H1 (cell line): ENCODE data around the gene HABP2. TPM values are rescaled to one million over a fixed set of nuclear protein-coding genes. Genes with fewer than 3 reads are reported as not detected.

Source experiments
- CTCF ChIA-PET: fragments of 300-600 bp; sonication (Branson Sonifier 250); formaldehyde crosslinking; loops from one replicate; lab custom pipeline; 2021; ENCODE audit not compliant: partially characterized antibody; lab: Charles Lee
- POLR2A ChIA-PET: fragments of 300-600 bp; sonication (Branson Sonifier 250); formaldehyde crosslinking; loops from one replicate; lab custom pipeline; 2021; ENCODE audit warnings: inconsistent platforms; ENCODE audit not compliant: partially characterized antibody; lab: Charles Lee
- DNase-seq, 2 experiments: peaks; one replicate each; pipeline versions ENCODE4 v3.0.0 to v3.0.0-alpha.2; 2010 to 2022; ENCODE audit warnings: low spot score in 2 of 2, low read depth in 1 of 2, mixed read lengths in 1 of 2
- FAIRE-seq: peaks from 2 replicates; lab custom pipeline; 2011; peaks lifted over from hg19 to GRCh38; lab: Jason Lieb, UNC
- H2AFZ ChIP-seq: 2 replicates; pipeline ENCODE4 v1.8.1; 2012; ENCODE audit warnings: low read length, inconsistent platforms
- H2AK5ac ChIP-seq: 2 replicates; pipeline ENCODE4 v1.6.1; 2013; ENCODE audit warnings: low read depth, low read length
- H2BK120ac ChIP-seq: replicated peaks from 2 replicates; pipeline ENCODE3; 2013; ENCODE audit warnings: low read depth, low read length, inconsistent platforms
- H2BK12ac ChIP-seq: 2 replicates; pipeline ENCODE4 v1.6.1; 2013; ENCODE audit warnings: low read depth, low read length
- H2BK15ac ChIP-seq: 2 replicates; pipeline ENCODE4 v1.6.1; 2013; ENCODE audit warnings: low read length
- H2BK20ac ChIP-seq: 2 replicates; pipeline ENCODE4 v1.6.1; 2013; ENCODE audit warnings: low read length
- H2BK5ac ChIP-seq: 2 replicates; pipeline ENCODE4 v1.6.1; 2013; ENCODE audit warnings: low read depth, low read length
- H3K14ac ChIP-seq: 2 replicates; pipeline ENCODE4 v1.6.1; 2013; ENCODE audit warnings: inconsistent platforms; ENCODE audit not compliant: insufficient read length
- H3K18ac ChIP-seq: 2 replicates; pipeline ENCODE4 v1.6.1; 2013; ENCODE audit warnings: low read length; ENCODE audit errors: extremely low read depth
- H3K23ac ChIP-seq: 2 replicates; pipeline ENCODE4 v1.6.1; 2013; ENCODE audit warnings: inconsistent platforms; ENCODE audit not compliant: insufficient read length
- H3K23me2 ChIP-seq: 2 replicates; pipeline ENCODE4 v1.6.1; 2013; ENCODE audit warnings: low read depth, low read length
- H3K27ac ChIP-seq: 2 replicates; pipeline ENCODE4 v1.6.1; 2011; ENCODE audit warnings: low read depth, low read length, inconsistent platforms
- H3K27me3 ChIP-seq, 4 experiments: replicated peaks in 1 of 4; 1 replicate in 1 of 4; 2 replicates in 3 of 4; pipeline versions ENCODE4 v1.6.1 to v1.8.1; 2011 to 2013; ENCODE audit warnings: low read length in 3 of 4, mild to moderate bottlenecking in 3 of 4, inconsistent platforms in 2 of 4, mixed read lengths in 2 of 4, moderate library complexity in 1 of 4; ENCODE audit not compliant: control insufficient read depth in 3 of 4, insufficient read depth in 3 of 4; ENCODE audit errors: extremely low read depth in 1 of 4
- H3K36me3 ChIP-seq, 4 experiments: 2 replicates each; pipeline versions ENCODE4 v1.6.1 to v1.8.1; 2011 to 2013; ENCODE audit warnings: mild to moderate bottlenecking in 4 of 4, low read length in 3 of 4, moderate library complexity in 2 of 4, control low read depth in 1 of 4, inconsistent platforms in 1 of 4; ENCODE audit not compliant: insufficient read depth in 4 of 4, control insufficient read depth in 2 of 4
- H3K4ac ChIP-seq: replicated peaks from 2 replicates; pipeline ENCODE3; 2013; ENCODE audit warnings: low read length, low read depth, mixed read lengths, inconsistent platforms; ENCODE audit not compliant: insufficient read length
- H3K4me1 ChIP-seq, 4 experiments: replicated peaks in 1 of 4; 1 replicate in 1 of 4; 2 replicates in 3 of 4; pipeline versions ENCODE4 v1.6.1 to v1.8.1; 2011 to 2013; ENCODE audit warnings: low read length in 3 of 4, inconsistent platforms in 2 of 4, mixed read lengths in 1 of 4; ENCODE audit not compliant: insufficient read depth in 4 of 4, control insufficient read depth in 3 of 4
- H3K4me2 ChIP-seq, 2 experiments: 2 replicates each; pipeline versions ENCODE4 v1.6.1 to v1.8.1; 2011 to 2013; ENCODE audit warnings: low read depth in 2 of 2, low read length in 2 of 2, control low read depth in 1 of 2, inconsistent platforms in 1 of 2, mild to moderate bottlenecking in 1 of 2; ENCODE audit not compliant: insufficient read depth in 1 of 2
- H3K4me3 ChIP-seq, 4 experiments: fragments of 200-600, 300-600 bp in 1 of 4; sonication (generic), shearing (Covaris generic), sonication (Bioruptor Twin) in 1 of 4; 2 replicates each; pipeline versions ENCODE4 v1.5.1 to v1.8.1; 2011 to 2016; ENCODE audit warnings: low read length in 4 of 4, low read depth in 3 of 4, control low read depth in 2 of 4, inconsistent platforms in 2 of 4, mild to moderate bottlenecking in 2 of 4, mixed read lengths in 1 of 4, moderate library complexity in 1 of 4; ENCODE audit not compliant: insufficient read depth in 2 of 4; ENCODE audit errors: extremely low read depth in 1 of 4
- H3K56ac ChIP-seq: replicated peaks from 2 replicates; pipeline ENCODE3; 2013; ENCODE audit warnings: low read depth, mild to moderate bottlenecking, mixed read lengths, low read length, inconsistent platforms; ENCODE audit not compliant: insufficient read length
- H3K79me1 ChIP-seq: 2 replicates; pipeline ENCODE4 v1.6.1; 2013; ENCODE audit warnings: low read depth, low read length, control low read depth
- H3K79me2 ChIP-seq, 2 experiments: 2 replicates each; pipeline versions ENCODE4 v1.6.1 to v1.8.1; 2012 to 2013; ENCODE audit warnings: low read length in 2 of 2, mild to moderate bottlenecking in 2 of 2, inconsistent platforms in 1 of 2; ENCODE audit not compliant: insufficient read depth in 2 of 2, control insufficient read depth in 1 of 2
- H3K9ac ChIP-seq, 4 experiments: replicated peaks in 1 of 4; 1 replicate in 1 of 4; 2 replicates in 3 of 4; pipeline versions ENCODE4 v1.6.1 to v1.8.1; 2011 to 2013; ENCODE audit warnings: low read depth in 3 of 4, low read length in 3 of 4, control low read depth in 2 of 4, mild to moderate bottlenecking in 2 of 4, moderate library complexity in 2 of 4, inconsistent platforms in 1 of 4; ENCODE audit errors: extremely low read depth in 1 of 4
- H3K9me3 ChIP-seq, 2 experiments: 2 replicates each; pipeline versions ENCODE4 v1.6.1 to v1.8.1; 2012 to 2013; ENCODE audit warnings: mild to moderate bottlenecking in 2 of 2, moderate library complexity in 2 of 2, control low read depth in 1 of 2, inconsistent platforms in 1 of 2, low read depth in 1 of 2, low read length in 1 of 2, mixed read lengths in 1 of 2; ENCODE audit not compliant: insufficient read depth in 2 of 2
- H4K20me1 ChIP-seq, 2 experiments: replicated peaks in 1 of 2; 2 replicates each; pipeline versions ENCODE3 to v1.8.1; 2011 to 2013; ENCODE audit warnings: inconsistent platforms in 2 of 2, low read length in 2 of 2, mild to moderate bottlenecking in 1 of 2; ENCODE audit not compliant: insufficient read depth in 2 of 2, control insufficient read depth in 1 of 2
- H4K5ac ChIP-seq: 2 replicates; pipeline ENCODE4 v1.6.1; 2013; ENCODE audit warnings: low read length, low read depth, mixed read lengths, inconsistent platforms; ENCODE audit not compliant: insufficient read length
- H4K8ac ChIP-seq: 2 replicates; pipeline ENCODE4 v1.8.0; 2013; ENCODE audit warnings: mild to moderate bottlenecking, moderate library complexity, low read length, inconsistent platforms; ENCODE audit not compliant: insufficient read depth; ENCODE audit errors: extremely low read depth
- H4K91ac ChIP-seq: replicated peaks from 2 replicates; pipeline ENCODE3; 2013; ENCODE audit warnings: low read length, mixed read lengths, inconsistent platforms; ENCODE audit not compliant: insufficient read length
- BCL11A ChIP-seq, 2 experiments: IDR thresholded peaks; one replicate each; pipeline ENCODE4 v1.6.1; 2011; ENCODE audit warnings: low read depth in 2 of 2, low read length in 2 of 2, mild to moderate bottlenecking in 2 of 2
- TAF1 ChIP-seq: IDR thresholded peaks from 2 replicates; pipeline ENCODE4 v1.6.1; 2011; ENCODE audit warnings: mild to moderate bottlenecking, low read depth, low read length
- WGBS, 2 experiments: shearing (Covaris generic) in 1 of 2; methylation state at CpG; one replicate each; pipeline versions ENCODE4 v1.1.6 to v1.1.7; 2013 to 2015; ENCODE audit warnings: low lambda C conversion rate in 2 of 2, mixed read lengths in 2 of 2, inconsistent platforms in 1 of 2, low coverage in 1 of 2, missing lambda C conversion rate in 1 of 2; ENCODE audit not compliant: insufficient replicate concordance in 2 of 2, insufficient coverage in 1 of 2, insufficient read length in 1 of 2; ENCODE audit errors: extremely low coverage in 1 of 2, missing lambda C conversion rate in 1 of 2; 5-methylcytosine and 5-hydroxymethylcytosine counted together
- polyA plus RNA-seq, 7 experiments: library from polyadenylated mRNA; depleted of rRNA in 3 of 7; stranded (reverse) in 5 of 7; unstranded in 2 of 7; fragments of >200 nt in 5 of 7; fragments of 200-250 nt in 2 of 7; gene quantifications; 1 replicate in 5 of 7; 2 replicates in 1 of 7; 4 replicates in 1 of 7; pipeline versions ENCODE4 v1.2.1 to v1.2.3, GENCODE V29; 2011 to 2013; ENCODE audit warnings: missing spikeins in 2 of 7, mixed read lengths in 2 of 7
- total RNA-seq: library from RNA; stranded (reverse); fragmentation: NEBNext Ultra II Directional; extraction: Animal tissue kit (Norgen Biotek cat#: 25700); gene quantifications from 2 replicates; pipeline ENCODE4 v1.2.1, GENCODE V29; 2021

HABP2 gene
- total and polyA plus RNA-seq, 2 of the 8 experiments (the other 6 are each of a cell fraction or from before 2014, with no cell fraction given): not detected

DNA sequence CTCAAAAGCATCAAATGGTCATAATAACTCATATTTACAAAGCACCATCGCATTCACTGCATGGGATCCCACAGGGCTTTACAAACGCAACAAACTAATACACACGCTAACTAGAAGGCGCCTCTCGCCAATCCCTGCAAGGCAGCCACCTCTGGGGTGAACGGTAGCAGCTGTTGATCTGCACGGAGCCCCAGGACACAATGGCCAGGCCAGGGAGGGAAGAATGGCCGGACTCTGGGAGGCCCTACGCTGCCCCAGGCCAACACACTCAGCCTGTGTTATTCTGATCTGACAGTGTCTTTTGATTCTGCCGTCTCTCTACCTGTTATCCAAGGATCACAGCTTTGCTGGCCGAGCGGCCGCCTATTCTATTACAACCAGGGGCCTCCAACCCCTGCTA lies 41.8 kb downstream of the HABP2 start:
- Histone ChIP-seq H3K14ac (no peak overlapping the region), H2BK120ac (no peak overlapping the region), H3K23ac (no peak overlapping the region), H2AFZ (no peak overlapping the region), H2AK5ac (no peak overlapping the region), H3K9ac (no peak overlapping the region), H2BK12ac (no peak overlapping the region), H4K8ac (no peak overlapping the region), H3K79me1 (no peaks in the 10 kb centered on the region), H3K27me3 (no peaks in the 10 kb centered on the region), H2BK20ac (no peak overlapping the region), H3K27ac (no peak overlapping the region), H3K79me2 (no peaks in the 10 kb centered on the region), H4K5ac (no peak overlapping the region), H3K4me3 (no peak overlapping the region), H3K4me1 (no peaks in the 10 kb centered on the region; a peak in 1 of 7 replicates), H3K4ac (no peak overlapping the region), H3K36me3 (no peaks in the 10 kb centered on the region), H4K91ac (no peak overlapping the region), H3K18ac (no peak overlapping the region), H2BK5ac (no peak overlapping the region), H4K20me1 (no peaks in the 10 kb centered on the region), H3K4me2 (no peak overlapping the region), H3K9me3 (no peaks in the 10 kb centered on the region), H3K23me2 (no peaks in the 10 kb centered on the region), H2BK15ac (no peak overlapping the region), H3K56ac (no peak overlapping the region)
- whole genome bisulfite sequencing, 2 experiments: 81% methylated on average over 13 of the region's 13 CpGs; no CpG with 5 or more reads in 1 of the 2 experiments
- DNase-seq (no peak), FAIRE-seq (no peak)
- ChIA-PET CTCF (interaction anchor here (0.7 to 0.9 kb wide), 2 partner anchors 8 to 12 kb away, joined by 3 read pairs; no protein-coding TSS in a partner anchor), POLR2A (no interaction called here)
- TF ChIP-seq BCL11A (IDR thresholded peaks at IDR 0.05; ENCODE audit: low read depth in 2 of 2, low read length in 2 of 2): no peak
- TF ChIP-seq TAF1: no peak
